Measurements from ENCODE around the gene HBM. TPM values are rescaled to one million over a fixed set of nuclear protein-coding genes. Genes with fewer than 3 reads are reported as not detected.
"Not testable (repeated sequence)": the region's sequence is repeated elsewhere in the genome, so short reads cannot be mapped to it uniquely, and the experiment has no call there.

HBM gene
- total RNA-seq, 1 donor from 2014 or later = not detected

DNA sequence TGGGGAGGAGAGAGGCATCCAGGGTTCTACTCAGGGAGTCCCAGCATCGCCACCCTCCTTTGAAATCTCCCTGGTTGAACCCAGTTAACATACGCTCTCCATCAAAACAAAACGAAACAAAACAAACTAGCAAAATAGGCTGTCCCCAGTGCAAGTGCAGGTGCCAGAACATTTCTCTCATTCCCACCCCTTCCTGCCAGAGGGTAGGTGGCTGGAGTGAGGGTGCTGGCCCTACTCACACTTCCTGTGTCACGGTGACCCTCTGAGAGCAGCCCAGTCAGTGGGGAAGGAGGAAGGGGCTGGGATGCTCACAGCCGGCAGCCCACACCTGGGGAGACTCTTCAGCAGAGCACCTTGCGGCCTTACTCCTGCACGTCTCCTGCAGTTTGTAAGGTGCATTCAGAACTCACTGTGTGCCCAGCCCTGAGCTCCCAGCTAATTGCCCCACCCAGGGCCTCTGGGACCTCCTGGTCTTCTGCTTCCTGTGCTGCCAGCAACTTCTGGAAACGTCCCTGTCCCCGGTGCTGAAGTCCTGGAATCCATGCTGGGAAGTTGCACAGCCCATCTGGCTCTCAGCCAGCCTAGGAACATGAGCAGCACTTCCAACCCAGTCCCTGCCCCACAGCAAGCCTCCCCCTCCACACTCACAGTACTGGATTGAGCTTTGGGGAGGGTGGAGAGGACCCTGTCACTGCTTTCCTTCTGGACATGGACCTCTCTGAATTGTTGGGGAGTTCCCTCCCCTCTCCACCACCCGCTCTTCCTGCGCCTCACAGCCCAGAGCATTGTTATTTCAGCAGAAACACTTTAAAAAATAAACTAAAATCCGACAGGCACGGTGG is 8.4 kb downstream of the HBM start:
- not testable (repeated sequence) for H3K4me3 Mint-ChIP-seq (ENCODE audit: unreplicated experiment); H3K9me3 Mint-ChIP-seq (ENCODE audit: unreplicated experiment); DNase-seq (ENCODE audit: low spot score)

GRCh38 chr16:175011-175949 is 9.5 kb downstream of the HBM start:
- Mint-ChIP-seq H3K4me1 (ENCODE audit: unreplicated experiment) (peaks cover 3% of the 10 kb centered on the region), H3K27ac (ENCODE audit: unreplicated experiment) (no peak overlapping the region), H3K4me3 (ENCODE audit: unreplicated experiment) (no peak overlapping the region), H3K27me3 (ENCODE audit: unreplicated experiment) (peaks cover 27% of the 10 kb centered on the region), H3K36me3 (ENCODE audit: low read depth, unreplicated experiment) (peaks cover 8% of the 10 kb centered on the region), H3K9me3 (ENCODE audit: unreplicated experiment) (no peaks in the 10 kb centered on the region)
- DNase-seq (ENCODE audit: low spot score) = no peak
- TF ChIP-seq CTCF (IDR thresholded peaks at IDR 0.05; ENCODE audit: unreplicated experiment) = no peak

More for the DNA sequence above, 8.4 kb downstream of the HBM start:
- peaks cover 30% of the 10 kb centered on the region for H3K27me3 Mint-ChIP-seq (ENCODE audit: unreplicated experiment)
- H3K36me3 Mint-ChIP-seq (ENCODE audit: low read depth, unreplicated experiment); H3K27ac Mint-ChIP-seq (ENCODE audit: unreplicated experiment); H3K4me1 Mint-ChIP-seq (ENCODE audit: unreplicated experiment): not testable (repeated sequence)

- not testable (repeated sequence) for H3K9me3 Mint-ChIP-seq (ENCODE audit: unreplicated experiment); H3K4me1 Mint-ChIP-seq (ENCODE audit: unreplicated experiment); H3K36me3 Mint-ChIP-seq (ENCODE audit: low read depth, unreplicated experiment); H3K4me3 Mint-ChIP-seq (ENCODE audit: unreplicated experiment); DNase-seq (ENCODE audit: low spot score); H3K27ac Mint-ChIP-seq (ENCODE audit: unreplicated experiment)
- peaks cover 22% of the 10 kb centered on the region for H3K27me3 Mint-ChIP-seq (ENCODE audit: unreplicated experiment)
Observed at GRCh38 chr16:176006-176405, 10.2 kb downstream of the HBM start.

GRCh38 chr16:176477-177382 is 11.0 kb downstream of the HBM start, which contains the start of gene HBA1:
TSS of gene HBA1 (plus strand) at chr16:176680. CDS start at chr16:176717, 37 bp downstream.
- not testable (repeated sequence) for H3K4me1 Mint-ChIP-seq (ENCODE audit: unreplicated experiment); H3K4me3 Mint-ChIP-seq (ENCODE audit: unreplicated experiment); H3K27ac Mint-ChIP-seq (ENCODE audit: unreplicated experiment); DNase-seq (ENCODE audit: low spot score); H3K9me3 Mint-ChIP-seq (ENCODE audit: unreplicated experiment); H3K36me3 Mint-ChIP-seq (ENCODE audit: low read depth, unreplicated experiment)
- peaks cover 20% of the 10 kb centered on the region for H3K27me3 Mint-ChIP-seq (ENCODE audit: unreplicated experiment)

DNA sequence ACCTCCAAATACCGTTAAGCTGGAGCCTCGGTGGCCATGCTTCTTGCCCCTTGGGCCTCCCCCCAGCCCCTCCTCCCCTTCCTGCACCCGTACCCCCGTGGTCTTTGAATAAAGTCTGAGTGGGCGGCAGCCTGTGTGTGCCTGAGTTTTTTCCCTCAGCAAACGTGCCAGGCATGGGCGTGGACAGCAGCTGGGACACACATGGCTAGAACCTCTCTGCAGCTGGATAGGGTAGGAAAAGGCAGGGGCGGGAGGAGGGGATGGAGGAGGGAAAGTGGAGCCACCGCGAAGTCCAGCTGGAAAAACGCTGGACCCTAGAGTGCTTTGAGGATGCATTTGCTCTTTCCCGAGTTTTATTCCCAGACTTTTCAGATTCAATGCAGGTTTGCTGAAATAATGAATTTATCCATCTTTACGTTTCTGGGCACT is 11.6 kb downstream of the HBM start:
- no peak for TF ChIP-seq CTCF (IDR thresholded peaks at IDR 0.05; ENCODE audit: unreplicated experiment)
- Mint-ChIP-seq H3K9me3 (ENCODE audit: unreplicated experiment) (no peaks in the 10 kb centered on the region), H3K4me3 (ENCODE audit: unreplicated experiment) (no peak overlapping the region), H3K36me3 (ENCODE audit: low read depth, unreplicated experiment) (peaks cover 4% of the 10 kb centered on the region), H3K4me1 (ENCODE audit: unreplicated experiment) (peaks cover 3% of the 10 kb centered on the region), H3K27ac (ENCODE audit: unreplicated experiment) (no peak overlapping the region), H3K27me3 (ENCODE audit: unreplicated experiment) (peaks cover 19% of the 10 kb centered on the region)
- no peak for DNase-seq (ENCODE audit: low spot score)

Measured in endothelial cell (in vitro differentiated cells).